CD4-positive, alpha-beta T cell treated with Interleukin-2 at 100 ng/mL for 4 hours (primary cell): Measurements from ENCODE around the gene IGSF6.
"Not testable (repeated sequence)": the region's sequence is repeated elsewhere in the genome, so short reads cannot be mapped to it uniquely, and the experiment has no call there.

Experiments used
- DNase-seq: peaks from one replicate; pipeline ENCODE4 v3.0.0-alpha.2; 2020; ENCODE audit warnings: low spot score

The IGSF6 gene, protein sequence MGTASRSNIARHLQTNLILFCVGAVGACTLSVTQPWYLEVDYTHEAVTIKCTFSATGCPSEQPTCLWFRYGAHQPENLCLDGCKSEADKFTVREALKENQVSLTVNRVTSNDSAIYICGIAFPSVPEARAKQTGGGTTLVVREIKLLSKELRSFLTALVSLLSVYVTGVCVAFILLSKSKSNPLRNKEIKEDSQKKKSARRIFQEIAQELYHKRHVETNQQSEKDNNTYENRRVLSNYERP

DNA sequence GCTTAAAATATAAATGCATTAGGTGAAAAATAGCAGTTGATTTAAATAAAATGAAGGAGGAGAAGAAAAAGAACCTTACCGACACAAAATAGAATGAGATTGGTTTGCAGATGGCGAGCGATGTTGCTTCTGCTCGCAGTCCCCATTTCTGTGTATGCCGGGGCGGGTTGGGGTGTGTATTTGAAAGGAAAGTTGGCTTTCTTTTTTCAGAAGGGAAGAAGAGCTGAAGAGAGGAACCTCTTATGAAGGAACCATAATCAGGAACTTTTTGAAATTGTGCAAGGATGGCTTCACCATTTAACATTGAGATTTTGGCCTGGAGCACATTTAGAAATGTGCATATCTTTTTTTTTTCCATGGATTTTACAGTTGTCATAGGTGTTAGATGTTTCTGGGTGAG, at the start of gene IGSF6:
Gene IGSF6 (minus strand): TSS at position 156 of the 400 bp plus-strand sequence. CDS start 10 bp downstream, at position 146.
- no peak for DNase-seq

DNA sequence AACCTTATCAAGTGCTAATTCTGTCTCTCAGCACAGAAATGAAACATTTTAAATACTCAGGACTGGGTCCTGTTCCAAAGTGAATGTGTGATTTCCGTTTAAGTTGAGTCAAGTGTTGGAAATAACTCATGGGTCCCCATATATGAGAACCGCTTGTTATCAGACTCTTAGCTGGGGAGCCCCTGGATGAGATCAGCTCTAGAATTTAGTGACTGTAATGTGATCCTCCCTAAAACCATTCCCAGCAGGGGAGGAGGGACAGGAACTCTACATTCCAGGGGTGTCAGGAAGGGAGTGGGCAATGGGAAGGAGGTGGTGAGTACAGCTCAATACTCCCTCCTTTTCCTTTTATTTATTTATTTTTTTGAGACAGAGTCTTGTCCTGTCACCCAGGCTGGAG, 48.9 kb upstream of the IGSF6 start:
- no peak for DNase-seq

DNA sequence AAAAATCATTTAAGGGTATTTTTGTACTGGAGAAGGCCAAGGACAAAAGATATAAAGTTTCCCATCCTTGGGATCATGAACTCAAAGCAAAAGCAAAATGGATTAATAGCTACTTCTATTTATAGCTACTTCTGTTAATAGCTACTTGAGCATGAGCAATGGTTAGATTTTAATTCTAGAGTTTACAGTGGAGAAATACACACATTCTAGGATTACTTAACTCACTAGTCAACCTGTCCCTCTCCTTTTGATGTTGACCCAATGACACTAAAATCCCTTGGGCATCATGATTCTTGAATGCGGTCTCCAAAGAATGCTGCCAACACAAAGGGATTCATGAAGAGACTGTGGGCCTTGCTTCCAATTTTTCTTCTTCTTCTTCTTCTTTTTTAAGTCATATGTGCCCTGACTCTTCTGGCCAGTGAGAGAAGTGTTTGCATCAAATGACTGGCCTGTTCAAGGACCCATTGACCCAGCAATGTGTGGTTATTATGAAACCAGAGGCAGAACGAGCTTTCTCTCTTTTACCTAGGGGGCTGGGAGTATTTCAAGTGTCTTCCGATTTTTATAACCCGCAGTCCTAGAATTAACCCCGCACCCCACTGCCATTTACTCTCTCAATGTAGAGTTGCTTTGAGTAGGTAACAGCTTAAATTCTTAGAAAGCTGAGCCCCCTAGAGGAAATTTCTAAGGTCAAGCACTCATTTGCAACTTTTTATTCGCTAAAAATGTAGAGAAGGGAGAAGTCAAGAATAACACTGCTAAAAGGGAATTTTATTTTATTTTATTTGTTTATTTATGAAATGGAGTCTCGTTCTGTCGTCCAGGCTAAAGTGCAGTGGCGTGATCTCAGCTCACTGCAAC, 46.0 kb upstream of the IGSF6 start:
- DNase-seq: no peak

- DNase-seq: no peak
These were observed 44.6 kb upstream of the IGSF6 start for GRCh38 chr16:21697032-21697431.

- DNase-seq: no peak
These were observed 42.2 kb upstream of the IGSF6 start for GRCh38 chr16:21694609-21695008.

DNA sequence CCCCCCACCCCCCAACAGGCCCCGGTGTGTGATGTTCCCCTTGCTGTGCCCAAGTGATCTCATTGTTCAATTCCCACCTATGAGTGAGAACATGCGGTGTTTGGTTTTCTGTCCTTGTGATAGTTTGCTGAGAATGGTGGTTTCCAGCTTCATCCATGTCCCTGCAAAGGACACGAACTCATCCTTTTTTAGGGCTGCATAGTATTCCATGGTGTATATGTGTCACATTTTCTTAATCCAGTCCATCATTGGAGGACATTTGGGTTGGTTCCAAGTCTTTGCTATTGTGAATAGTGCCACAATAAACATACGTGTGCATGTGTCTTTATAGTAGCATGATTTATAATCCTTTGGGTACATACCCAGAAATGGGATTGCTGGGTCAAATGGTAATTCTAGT, 38.6 kb upstream of the IGSF6 start:
- not testable (repeated sequence) for DNase-seq

GRCh38 chr16:21689107-21689506, 36.7 kb upstream of the IGSF6 start:
- no peak for DNase-seq

- DNase-seq: no peak
These were observed 32.6 kb upstream of the IGSF6 start for GRCh38 chr16:21685034-21685455.

DNA sequence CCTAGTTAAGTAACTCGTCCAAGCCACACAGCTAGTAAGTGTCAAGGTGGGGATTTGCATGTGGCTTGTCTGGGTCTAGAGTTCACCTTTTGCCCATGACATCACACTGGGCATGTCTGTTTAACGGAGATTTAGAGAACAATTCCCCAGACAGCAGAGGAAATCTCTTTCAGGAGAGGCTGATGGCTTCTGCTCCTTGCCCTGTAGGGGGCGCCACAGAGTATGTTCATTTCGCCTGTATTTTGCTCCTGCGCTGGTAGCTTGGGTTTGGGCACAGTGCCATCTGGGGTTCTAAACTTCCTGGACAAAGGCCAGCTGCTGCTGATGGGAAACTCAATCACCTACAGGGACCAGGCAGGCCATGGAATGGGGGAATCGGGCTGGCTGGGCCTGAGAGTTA, 31.8 kb upstream of the IGSF6 start:
- peak; percentile 28 for DNase-seq

DNA sequence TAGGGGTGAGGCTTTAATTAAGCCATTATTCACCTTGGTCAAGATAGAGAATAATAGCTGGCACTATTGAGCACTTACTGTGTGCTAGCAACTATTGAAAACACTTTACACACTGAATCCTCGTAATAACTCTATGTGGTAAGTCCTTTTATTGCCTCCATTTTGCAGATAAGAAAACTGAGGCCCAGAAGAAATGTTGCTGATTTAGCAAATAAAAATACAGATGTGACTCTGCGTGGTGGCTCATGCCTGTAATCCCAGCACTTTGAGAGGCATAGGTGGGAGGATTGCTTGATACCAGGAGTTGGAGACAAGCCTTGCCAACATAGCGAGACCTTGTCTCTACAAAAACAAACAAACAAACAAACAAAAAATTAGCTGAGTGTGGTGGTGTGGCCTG, 30.8 kb upstream of the IGSF6 start:
- no peak for DNase-seq

DNA sequence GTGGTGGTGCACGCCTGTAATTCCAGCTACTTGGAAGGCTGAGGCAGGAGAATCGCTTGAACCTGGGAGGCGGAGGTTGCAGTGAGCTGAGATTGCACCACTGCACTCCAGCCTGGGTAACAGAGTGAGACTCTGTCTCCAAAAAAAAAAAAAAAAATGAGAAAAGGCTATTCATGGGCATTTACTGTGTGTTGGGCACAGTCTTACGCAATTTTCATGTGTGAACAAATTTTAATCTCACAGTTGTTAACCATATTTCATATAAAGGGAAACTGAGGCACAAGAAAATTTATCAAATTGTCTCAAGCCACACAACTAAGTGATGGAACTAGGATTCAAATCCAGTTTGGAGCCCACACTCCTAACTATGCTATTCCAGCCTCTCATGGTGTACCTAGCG, 28.3 kb upstream of the IGSF6 start:
- not testable (repeated sequence) for DNase-seq

- DNase-seq: not testable (repeated sequence)
These were observed 22.0 kb upstream of the IGSF6 start for GRCh38 chr16:21674456-21674855.

DNA sequence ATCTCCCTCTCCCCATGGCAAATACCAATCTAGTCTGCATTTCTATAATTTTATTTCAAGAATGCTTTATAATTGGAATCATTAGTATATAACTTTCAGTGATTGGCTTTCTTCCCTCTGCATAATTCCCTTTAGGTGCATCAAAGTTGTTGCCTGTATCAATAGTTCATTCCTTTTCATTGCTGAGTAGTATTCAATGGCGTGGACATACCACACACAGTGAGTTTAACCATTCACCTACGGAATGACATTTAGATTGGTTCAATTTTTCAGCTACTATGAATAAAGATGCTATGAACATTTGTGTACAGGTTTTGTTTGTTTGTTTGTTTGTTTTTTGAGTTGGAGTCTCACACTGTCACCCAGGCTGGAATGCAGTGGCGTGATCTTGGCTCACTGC, 21.1 kb upstream of the IGSF6 start:
- DNase-seq: no peak

- DNase-seq: no peak
These were observed 15.2 kb upstream of the IGSF6 start for GRCh38 chr16:21667575-21667974.

- no peak for DNase-seq
These were observed 14.4 kb upstream of the IGSF6 start for GRCh38 chr16:21666772-21667171.

- no peak for DNase-seq
These were observed 12.5 kb upstream of the IGSF6 start for GRCh38 chr16:21664801-21665492.

GRCh38 chr16:21663889-21664647, 11.7 kb upstream of the IGSF6 start, which contains the start of gene OTOA:
Gene OTOA (plus strand): TSS chr16:21663968. CDS start chr16:21678515, 14,547 bp downstream.
- DNase-seq: no peak

GRCh38 chr16:21659124-21659523, 6.7 kb upstream of the IGSF6 start:
- DNase-seq: no peak

DNA sequence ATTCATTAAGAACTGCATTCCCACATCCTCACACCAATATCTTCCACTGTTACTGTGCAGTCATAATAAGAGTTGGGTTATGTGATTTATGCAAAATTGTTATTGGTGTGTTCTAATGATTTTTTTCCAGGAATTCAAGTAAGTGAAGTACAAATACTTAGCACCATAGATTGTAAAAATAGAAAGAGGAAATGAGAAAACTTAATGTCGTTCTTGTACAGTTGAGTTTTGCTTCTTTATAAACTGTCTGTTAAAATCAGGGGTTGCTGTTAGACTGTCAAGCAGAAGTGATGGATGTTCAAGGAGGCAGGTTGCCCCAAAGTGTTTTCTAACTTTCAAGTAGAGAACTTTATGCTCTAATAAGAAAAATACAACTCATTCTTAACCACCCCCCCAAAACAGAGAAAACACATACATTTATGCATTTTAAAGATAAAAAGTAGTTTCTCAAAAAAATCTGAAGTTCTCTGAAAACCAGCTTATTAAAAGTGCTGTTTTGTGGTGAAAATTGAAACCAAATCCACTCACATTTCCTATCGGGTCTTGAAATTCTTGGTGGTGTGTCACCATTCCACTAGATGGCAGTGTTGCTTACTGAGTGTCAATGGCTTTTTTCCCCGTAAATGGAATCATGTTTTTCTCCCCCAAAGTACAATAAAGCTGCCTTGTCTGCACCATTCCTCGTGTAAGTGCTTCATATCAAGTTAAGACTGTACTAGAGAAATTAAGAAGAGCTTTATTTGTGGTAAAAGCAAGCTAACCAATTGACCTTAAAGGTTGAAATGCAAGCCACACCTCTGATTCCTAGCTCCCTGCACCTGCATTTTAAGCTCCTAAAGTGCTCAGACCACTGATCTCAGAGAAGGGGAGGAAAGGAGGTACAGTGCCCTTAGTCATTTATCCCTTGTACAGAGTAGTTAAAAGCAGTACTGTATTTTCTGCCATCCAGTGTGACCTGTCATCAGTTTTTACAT, 4.7 kb upstream of the IGSF6 start:
- peak; percentile 75 for DNase-seq

DNA sequence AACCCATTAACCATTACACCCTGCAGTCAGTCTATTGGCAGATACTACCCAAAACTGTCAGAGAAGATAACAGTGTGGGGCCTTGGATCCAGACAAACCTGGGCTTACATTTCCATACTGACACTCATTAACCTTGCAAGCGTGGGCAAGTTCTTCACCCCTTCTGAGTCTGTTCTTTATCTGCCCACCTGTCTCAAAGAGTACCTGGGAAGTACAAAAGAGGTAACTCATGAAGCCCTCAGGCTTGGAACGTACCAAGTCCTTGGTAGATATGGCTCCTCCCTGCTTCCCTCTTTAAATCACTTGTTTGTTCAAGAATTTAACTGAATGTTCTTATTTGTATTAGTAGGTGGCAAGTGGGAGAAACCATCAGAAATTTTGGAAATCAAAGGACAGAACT, 2.5 kb upstream of the IGSF6 start:
- no peak for DNase-seq

DNA sequence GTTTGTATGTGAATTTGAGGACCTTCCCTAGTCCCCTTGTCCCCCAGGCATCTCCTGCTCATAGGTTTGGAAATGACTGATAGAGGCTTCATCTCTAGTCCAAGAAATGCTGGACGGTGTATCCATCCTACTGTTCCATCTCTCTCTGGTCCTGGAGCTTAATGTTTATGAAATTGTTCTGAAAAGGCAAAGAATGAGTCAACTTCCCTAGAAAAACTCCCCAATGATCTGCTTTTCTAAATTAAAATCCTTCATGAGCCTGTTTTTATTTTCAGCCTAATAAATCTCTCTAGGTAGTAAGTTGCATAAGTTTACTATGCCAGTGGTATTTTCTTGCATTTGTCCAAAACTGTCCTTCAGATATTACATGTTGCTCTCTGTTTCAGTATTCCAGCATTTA, 2.1 kb upstream of the IGSF6 start:
- DNase-seq: no peak
